Breast epithelium (tissue), 4 donors: ENCODE data around the gene UBE2O. TPM values are rescaled to one million over a fixed set of nuclear protein-coding genes. Genes with fewer than 3 reads are reported as not detected.

Experiments used
- DNase-seq, 2 donors: peaks; one replicate each; pipeline ENCODE4 v3.0.0-alpha.2; 2019; ENCODE audit warnings: low spot score in 2 of 2
- H3K27ac ChIP-seq, 2 donors: fragments of 200-600 bp; sonication (generic) in 1 of 2; one replicate each; pipeline ENCODE4 v1.5.1; 2016 to 2019; ENCODE audit warnings: mild to moderate bottlenecking in 1 of 2
- H3K27me3 ChIP-seq, 2 donors: fragments of 200-600 bp; sonication (generic) in 1 of 2; one replicate each; pipeline versions ENCODE4 v1.5.1 to v1.6.0; 2017 to 2019; ENCODE audit warnings: control low read depth in 1 of 2, mild to moderate bottlenecking in 1 of 2
- H3K36me3 ChIP-seq: fragments of 200-600 bp; one replicate; pipeline ENCODE4 v1.5.1; 2019
- H3K4me1 ChIP-seq, 2 donors: fragments of 200-600 bp; sonication (generic); one replicate each; pipeline ENCODE4 v1.5.1; 2016 to 2019; ENCODE audit warnings: control low read depth in 1 of 2
- H3K4me3 ChIP-seq, 3 donors: fragments of 200-600 bp; sonication (generic); 1 replicate in 2 of 3; 2 replicates in 1 of 3; pipeline ENCODE4 v1.5.1; 2016 to 2019; ENCODE audit warnings: mild to moderate bottlenecking in 3 of 3, moderate library complexity in 2 of 3
- H3K9me3 ChIP-seq, 2 donors: fragments of 200-600 bp; sonication (generic) in 1 of 2; one replicate each; pipeline ENCODE4 v1.5.1; 2016 to 2019; ENCODE audit warnings: control low read depth in 1 of 2
- CTCF ChIP-seq, 3 donors: fragments of 450-650 bp; IDR thresholded peaks; one replicate each; pipeline ENCODE4 v1.5.1; 2016 to 2017; ENCODE audit warnings: antibody characterized with exemption in 3 of 3, mild to moderate bottlenecking in 3 of 3, moderate library complexity in 3 of 3
- POLR2A ChIP-seq: fragments of 450-650 bp; IDR thresholded peaks from one replicate; pipeline ENCODE4 v1.6.1; 2016; ENCODE audit warnings: antibody characterized with exemption, mild to moderate bottlenecking, moderate library complexity
- POLR2AphosphoS5 ChIP-seq, 3 donors: sonication (generic); formaldehyde crosslinking; IDR thresholded peaks; one replicate each; pipeline ENCODE4 v1.6.1; 2017; ENCODE audit warnings: antibody characterized with exemption in 3 of 3
- intact Hi-C: fragments of 100-400 bp; cut with DNase I; formaldehyde crosslinking; loops from one replicate; pipeline ENCODE4 v1.15.1; 2023; ENCODE audit warnings: low total_unique reads
- total RNA-seq, 3 donors: library from RNA; depleted of rRNA; stranded (reverse); fragments of >200 nt; gene quantifications; one replicate each; pipeline ENCODE4 v1.1.0, GENCODE V29; 2016

The UBE2O gene
- total RNA-seq, 3 donors from 2014 or later = 17.4 to 22.5 (median 17.7) TPM

GRCh38 chr17:76411247-76411646 lies 41.7 kb downstream of the UBE2O start:
- DNase-seq = no peak

GRCh38 chr17:76410328-76410965 lies 42.5 kb downstream of the UBE2O start:
- H3K27ac ChIP-seq = no peak overlapping the region
- DNase-seq = no peak

More at GRCh38 chr17:76411247-76411646, 41.7 kb downstream of the UBE2O start:
- Histone ChIP-seq H3K4me3 (no peak overlapping the region), H3K4me1 (peaks cover 0 to 4% of the 10 kb centered on the region in 2 donors), H3K36me3 (no peaks in the 10 kb centered on the region), H3K27me3 (no peaks in the 10 kb centered on the region), H3K27ac (no peak overlapping the region), H3K9me3 (no peaks in the 10 kb centered on the region)
- intact Hi-C loops = no loop called here
- TF ChIP-seq CTCF (IDR thresholded peaks at IDR 0.05) = no peak
- TF ChIP-seq POLR2A = no peak
- no peak for TF ChIP-seq POLR2AphosphoS5 (IDR thresholded peaks at IDR 0.05)

GRCh38 chr17:76408037-76408849 lies 44.7 kb downstream of the UBE2O start:
- intact Hi-C loops = loop anchor here (10.0 kb wide), 1 partner anchor 567 kb away; no protein-coding TSS in a partner anchor
- Histone ChIP-seq H3K27me3 (no peaks in the 10 kb centered on the region), H3K9me3 (no peaks in the 10 kb centered on the region), H3K4me3 (no peak overlapping the region), H3K27ac (no peak overlapping the region), H3K36me3 (no peaks in the 10 kb centered on the region), H3K4me1 (no peaks in the 10 kb centered on the region)
- DNase-seq = peak; percentile 55 to 74
- TF ChIP-seq POLR2AphosphoS5 (IDR thresholded peaks at IDR 0.05) (no peak), POLR2A (no peak), CTCF (IDR thresholded peaks at IDR 0.05) (peak; percentile 34 to 63 (median 44))

More at GRCh38 chr17:76410328-76410965, 42.5 kb downstream of the UBE2O start:
- Histone ChIP-seq H3K4me3 (no peak overlapping the region), H3K4me1 (peaks cover 0 to 4% of the 10 kb centered on the region in 2 donors), H3K27me3 (no peaks in the 10 kb centered on the region), H3K36me3 (no peaks in the 10 kb centered on the region), H3K9me3 (no peaks in the 10 kb centered on the region)
- intact Hi-C loops = no loop called here
- TF ChIP-seq POLR2AphosphoS5 (IDR thresholded peaks at IDR 0.05) (no peak), CTCF (IDR thresholded peaks at IDR 0.05) (no peak), POLR2A (no peak)

- H3K36me3 ChIP-seq = no peaks in the 10 kb centered on the region
- intact Hi-C loops = loop anchor here (10.0 kb wide), 1 partner anchor 567 kb away; no protein-coding TSS in a partner anchor
These were observed 45.4 kb downstream of the UBE2O start for GRCh38 chr17:76407509-76407908.

More at GRCh38 chr17:76407509-76407908, 45.4 kb downstream of the UBE2O start:
- no peaks in the 10 kb centered on the region for H3K9me3 ChIP-seq
- no peak overlapping the region for H3K27ac ChIP-seq
- H3K4me3 ChIP-seq = no peak overlapping the region
- no peaks in the 10 kb centered on the region for H3K27me3 ChIP-seq
- TF ChIP-seq POLR2A = no peak
- no peak for TF ChIP-seq POLR2AphosphoS5 (IDR thresholded peaks at IDR 0.05)
- no peak for TF ChIP-seq CTCF (IDR thresholded peaks at IDR 0.05)
- H3K4me1 ChIP-seq = no peaks in the 10 kb centered on the region
- no peak for DNase-seq
